K562 (cell line): ENCODE measurements around the gene MYO6. TPM values are rescaled to one million over a fixed set of nuclear protein-coding genes. Genes with fewer than 3 reads are reported as not detected.

Experiments used
- ATAC-seq: fragments of 200-7000 bp; cut with Tn5 transposase; 3 replicates; pipeline ENCODE4 v1.9.1; 2020; ENCODE audit warnings: moderate library complexity
- BruUV-seq: library from RNA; stranded (reverse); fragments of 400-500 nt; replicated peaks from 2 replicates; lab custom pipeline; 2021; lab: Mats Ljungman, UMichigan
- CTCF ChIA-PET: fragments of 300-600 bp; formaldehyde crosslinking; extraction: SDS; loops from one replicate; lab custom pipeline; 2021; ENCODE audit warnings: low intra/inter-chr PET ratio; lab: Yijun Ruan, JAX
- POLR2A ChIA-PET: fragments of 300-600, 350-650 bp; sonication (Branson Sonifier 250); formaldehyde crosslinking; extraction: SDS; loops from one replicate; lab custom pipeline; 2021; ENCODE audit warnings: antibody characterized with exemption, inconsistent platforms; lab: Yijun Ruan, JAX
- DNase-seq, 4 experiments: peaks; one replicate each; pipeline versions ENCODE4 v3.0.0 to v3.0.0-alpha.2; 2011 to 2018; ENCODE audit warnings: low spot score in 3 of 4, mixed read lengths in 3 of 4; ENCODE audit errors: extremely low read depth in 1 of 4
- FAIRE-seq: peaks from 2 replicates; lab custom pipeline; 2011; peaks lifted over from hg19 to GRCh38; lab: Jason Lieb, UNC
- H2AFZ ChIP-seq: 2 replicates; pipeline ENCODE4 v1.6.0; 2011; ENCODE audit warnings: low read depth, low read length, control low read depth, inconsistent platforms
- H3K27ac ChIP-seq: fragments of 200-600 bp; 3 replicates; pipeline ENCODE4 v1.8.0; 2011; ENCODE audit warnings: low read depth, mild to moderate bottlenecking, control low read depth, inconsistent platforms, low read length, moderate library complexity, mixed read lengths; ENCODE audit errors: extremely low read depth
- H3K27me3 ChIP-seq, 2 experiments: fragments of 300-600 bp in 1 of 2; 2 replicates in 1 of 2; 3 replicates in 1 of 2; pipeline versions ENCODE4 v1.6.0 to v1.8.0; 2011; ENCODE audit warnings: inconsistent platforms in 2 of 2, low read length in 2 of 2, mild to moderate bottlenecking in 1 of 2, mixed read lengths in 1 of 2, moderate library complexity in 1 of 2; ENCODE audit not compliant: control insufficient read depth in 2 of 2, insufficient read depth in 2 of 2
- H3K36me3 ChIP-seq: fragments of 300-600 bp; 3 replicates; pipeline ENCODE4 v1.8.0; 2011; ENCODE audit warnings: mild to moderate bottlenecking, low read length, inconsistent platforms; ENCODE audit not compliant: control insufficient read depth, insufficient read depth
- H3K4me1 ChIP-seq, 2 experiments: fragments of 200-600 bp in 1 of 2; replicated peaks in 1 of 2; 2 replicates in 1 of 2; 3 replicates in 1 of 2; pipeline versions ENCODE4 v1.5.1 to v1.8.0; 2011; ENCODE audit warnings: inconsistent platforms in 2 of 2, low read length in 2 of 2, mild to moderate bottlenecking in 1 of 2, mixed read lengths in 1 of 2, moderate library complexity in 1 of 2; ENCODE audit not compliant: control insufficient read depth in 2 of 2, insufficient read depth in 2 of 2
- H3K4me2 ChIP-seq: 2 replicates; pipeline ENCODE4 v1.6.1; 2011; ENCODE audit warnings: low read length, control low read depth, inconsistent platforms, mixed read lengths; ENCODE audit not compliant: insufficient read depth
- H3K4me3 ChIP-seq: fragments of 200-600 bp; sonication (generic), shearing (Covaris generic); 2 replicates; pipeline ENCODE4 v1.5.1; 2016; ENCODE audit warnings: control low read depth, inconsistent platforms
- H3K79me2 ChIP-seq: fragments of 200-600 bp; 3 replicates; pipeline ENCODE4 v1.8.0; 2011; ENCODE audit warnings: low read length, inconsistent platforms; ENCODE audit not compliant: control insufficient read depth, insufficient read depth
- H3K9ac ChIP-seq, 2 experiments: 2 replicates each; pipeline versions ENCODE4 v1.6.0 to v1.6.1; 2011; ENCODE audit warnings: low read depth in 2 of 2, low read length in 2 of 2, control low read depth in 1 of 2, inconsistent platforms in 1 of 2, mild to moderate bottlenecking in 1 of 2, mixed read lengths in 1 of 2; ENCODE audit not compliant: insufficient read depth in 1 of 2
- H3K9me1 ChIP-seq: one replicate; pipeline ENCODE4 v1.6.0; 2011; ENCODE audit warnings: inconsistent platforms, mild to moderate bottlenecking, low read length, moderate library complexity; ENCODE audit not compliant: control insufficient read depth, insufficient read depth
- H3K9me3 ChIP-seq: replicated peaks from 2 replicates; pipeline ENCODE4 v1.5.1; 2011; ENCODE audit warnings: low read depth, low read length, inconsistent platforms; ENCODE audit not compliant: control insufficient read depth, insufficient read depth
- H4K20me1 ChIP-seq: replicated peaks from 2 replicates; pipeline ENCODE4 v1.6.1; 2011; ENCODE audit warnings: low read length, inconsistent platforms, mixed read lengths; ENCODE audit not compliant: control insufficient read depth, insufficient read depth
- NCOR1 ChIP-seq: fragments of 450-650 bp; IDR thresholded peaks from 2 replicates; pipeline ENCODE4 v1.6.1; 2016; ENCODE audit warnings: mild to moderate bottlenecking, moderate library complexity
- NEUROD1 ChIP-seq: fragments of 150-350 bp; IDR thresholded peaks from 2 replicates; pipeline ENCODE4 v1.6.1; 2014; ENCODE audit warnings: borderline replicate concordance, low read length, low read depth; ENCODE audit not compliant: partially characterized antibody
- RAD51 ChIP-seq: fragments of 450-650 bp; IDR thresholded peaks from 2 replicates; pipeline ENCODE4 v1.7.1; 2016; ENCODE audit warnings: low read depth, mild to moderate bottlenecking, borderline replicate concordance
- SMARCC2 ChIP-seq: fragments of 450-650 bp; IDR thresholded peaks from 2 replicates; pipeline ENCODE4 v1.6.1; 2017; ENCODE audit warnings: antibody characterized with exemption, moderate library complexity, mild to moderate bottlenecking, low read depth
- THAP12 ChIP-seq: fragments of 250-450 bp; sonication (Bioruptor Pico); IDR thresholded peaks from 2 replicates; pipeline ENCODE4 v1.9.0; 2021; ENCODE audit warnings: mild to moderate bottlenecking, inconsistent platforms
- ZBTB43 ChIP-seq: sonication (generic); formaldehyde crosslinking; IDR thresholded peaks from 2 replicates; pipeline ENCODE4 v1.8.0; 2023; ENCODE audit warnings: mild to moderate bottlenecking, missing genetic modification reagents
- ZHX1 ChIP-seq: fragments of 150-350 bp; conservative IDR thresholded peaks from 2 replicates; pipeline ENCODE4 v1.6.1; 2014; ENCODE audit warnings: low read length
- ZNF696 ChIP-seq: fragments of 250-450 bp; sonication (Bioruptor Pico); conservative IDR thresholded peaks from 2 replicates; pipeline ENCODE4 v1.4.0; 2020; ENCODE audit warnings: mild to moderate bottlenecking, moderate library complexity
- WGBS: fragments of 100-300 bp; shearing (Covaris generic); methylation state at CpG from one replicate; pipeline ENCODE4 v1.1.6; 2016; ENCODE audit warnings: low coverage, mixed read lengths; ENCODE audit not compliant: insufficient coverage; ENCODE audit errors: missing lambda C conversion rate; 5-methylcytosine and 5-hydroxymethylcytosine counted together
- in situ Hi-C: fragments of 300-500 bp; cut with MboI; formaldehyde crosslinking; loops from 4 replicates; pipeline ENCODE4 v1.15.0; 2018; ENCODE audit warnings: inconsistent platforms, mixed read lengths
- intact Hi-C: fragments of 100-400 bp; cut with micrococcal nuclease; formaldehyde crosslinking; loops from 2 replicates; pipeline ENCODE4 v1.14.2; 2022
- polyA plus RNA-seq, 8 experiments: library from polyadenylated mRNA; depleted of rRNA in 4 of 8; stranded (reverse) in 5 of 8; unstranded in 3 of 8; fragments of >200 nt; fragmentation: Nextera tagmentation in 2 of 8; fragmentation: Illumina TruSeq in 1 of 8; extraction: Ambion mirVana in 2 of 8; extraction: Trizol in 1 of 8; gene quantifications; 2 replicates each; pipeline versions ENCODE4 v1.2.1 to v1.2.3, GENCODE V29; 2011 to 2014; ENCODE audit warnings: inconsistent platforms in 1 of 8, missing spikeins in 1 of 8
- total RNA-seq, 7 experiments: library from RNA; depleted of rRNA in 6 of 7; stranded (reverse); fragments of >200 nt in 6 of 7; fragmentation: Illumina TruSeq in 2 of 7; extraction: Trizol in 2 of 7; gene quantifications; 2 replicates each; pipeline versions ENCODE4 v1.2.1 to v1.2.3, GENCODE V29; 2011 to 2021; ENCODE audit warnings: low replicate concordance in 1 of 7
- TF ChIP-seq, protein P1 (sequence below): sonication (generic); formaldehyde crosslinking; IDR thresholded peaks from 2 replicates; pipeline ENCODE4 v1.8.1; 2023; ENCODE audit warnings: mild to moderate bottlenecking, missing genetic modification reagents

Gene MYO6
- total and polyA plus RNA-seq, 9 of the 15 experiments (the other 6 are each of a cell fraction or from before 2014, with no cell fraction given) = 1.3 to 5.5 (median 2.7) TPM

DNA sequence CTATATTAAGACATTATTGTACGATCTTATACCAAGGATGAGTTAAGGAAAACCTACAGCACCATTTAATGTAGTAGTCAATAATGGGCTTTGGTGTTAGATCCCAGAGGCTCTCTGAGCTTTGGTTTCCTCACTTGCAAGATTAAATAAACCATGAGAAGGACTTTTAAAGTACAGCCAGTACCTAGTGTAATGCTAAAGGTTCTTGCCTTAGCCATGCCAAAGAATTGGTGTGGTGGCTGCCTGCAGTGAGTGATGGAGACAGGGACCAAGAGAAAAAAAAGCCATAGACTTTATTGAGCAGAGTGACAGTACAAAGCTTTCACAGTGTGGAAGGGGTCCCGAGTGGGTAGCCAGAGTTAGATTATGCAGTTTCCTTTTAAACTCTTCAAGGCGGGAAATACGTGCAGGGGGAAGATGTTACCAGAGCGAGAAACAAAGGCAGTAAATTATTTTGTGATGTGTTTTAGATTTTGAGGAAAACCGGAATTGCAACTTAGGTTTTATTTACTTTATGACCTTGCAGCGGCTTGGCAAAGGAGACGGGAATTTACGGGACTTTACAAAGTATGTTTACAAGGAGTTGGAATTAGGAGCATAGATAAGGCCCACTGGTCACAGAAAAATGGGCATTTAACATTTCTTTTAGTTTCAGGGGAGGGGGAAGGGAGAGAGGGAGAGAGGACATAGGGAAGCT lies 100.4 kb downstream of the MYO6 start (continued):
- TF ChIP-seq, protein P1, sequence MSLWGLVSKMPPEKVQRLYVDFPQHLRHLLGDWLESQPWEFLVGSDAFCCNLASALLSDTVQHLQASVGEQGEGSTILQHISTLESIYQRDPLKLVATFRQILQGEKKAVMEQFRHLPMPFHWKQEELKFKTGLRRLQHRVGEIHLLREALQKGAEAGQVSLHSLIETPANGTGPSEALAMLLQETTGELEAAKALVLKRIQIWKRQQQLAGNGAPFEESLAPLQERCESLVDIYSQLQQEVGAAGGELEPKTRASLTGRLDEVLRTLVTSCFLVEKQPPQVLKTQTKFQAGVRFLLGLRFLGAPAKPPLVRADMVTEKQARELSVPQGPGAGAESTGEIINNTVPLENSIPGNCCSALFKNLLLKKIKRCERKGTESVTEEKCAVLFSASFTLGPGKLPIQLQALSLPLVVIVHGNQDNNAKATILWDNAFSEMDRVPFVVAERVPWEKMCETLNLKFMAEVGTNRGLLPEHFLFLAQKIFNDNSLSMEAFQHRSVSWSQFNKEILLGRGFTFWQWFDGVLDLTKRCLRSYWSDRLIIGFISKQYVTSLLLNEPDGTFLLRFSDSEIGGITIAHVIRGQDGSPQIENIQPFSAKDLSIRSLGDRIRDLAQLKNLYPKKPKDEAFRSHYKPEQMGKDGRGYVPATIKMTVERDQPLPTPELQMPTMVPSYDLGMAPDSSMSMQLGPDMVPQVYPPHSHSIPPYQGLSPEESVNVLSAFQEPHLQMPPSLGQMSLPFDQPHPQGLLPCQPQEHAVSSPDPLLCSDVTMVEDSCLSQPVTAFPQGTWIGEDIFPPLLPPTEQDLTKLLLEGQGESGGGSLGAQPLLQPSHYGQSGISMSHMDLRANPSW (CRISPR knock-in tag) = no peak
- TF ChIP-seq NCOR1 (no peak), NEUROD1 (no peak)

DNA sequence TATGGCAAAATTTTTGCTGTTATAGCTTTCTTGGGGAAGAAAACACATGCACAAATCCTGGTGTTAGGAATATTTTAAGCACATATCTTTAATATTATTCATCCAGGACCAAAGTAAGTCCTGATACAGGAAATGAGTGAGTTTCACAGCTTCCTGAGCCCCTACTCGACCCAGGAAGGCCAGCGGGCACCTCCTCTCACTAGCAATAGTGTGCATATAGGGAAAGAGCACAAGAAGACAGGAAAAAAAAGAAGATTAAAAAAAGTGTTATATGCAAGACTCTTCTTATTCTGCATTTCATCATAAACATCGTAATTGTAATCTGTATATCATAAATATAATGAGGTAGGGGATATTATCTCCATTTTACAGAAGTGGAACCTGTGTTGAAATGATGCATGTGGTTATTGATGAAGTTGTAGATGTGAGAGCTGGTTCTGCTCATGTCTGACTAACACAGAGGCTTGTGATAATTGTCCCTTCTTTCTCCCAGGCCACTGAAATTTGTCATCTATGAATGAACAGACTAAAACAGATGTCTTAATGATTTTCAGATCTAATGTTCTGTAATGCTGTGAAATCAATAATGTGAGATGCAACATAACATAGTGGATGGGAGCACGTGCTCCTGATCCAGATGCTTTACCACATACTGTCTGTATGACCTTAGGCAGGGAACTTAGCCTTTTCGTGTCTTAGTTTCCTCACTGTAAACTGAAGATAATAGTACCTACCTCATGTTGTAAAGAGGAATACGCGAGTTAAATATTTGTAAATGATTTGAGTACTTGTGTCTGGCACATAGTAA lies 101.2 kb downstream of the MYO6 start:
- ChIA-PET POLR2A (no interaction called here), CTCF (no interaction called here)
- Histone ChIP-seq H3K4me3 (no peak overlapping the region), H3K27ac (no peak overlapping the region), H4K20me1 (no peaks in the 10 kb centered on the region), H3K9ac (no peak overlapping the region), H2AFZ (no peak overlapping the region), H3K4me1 (no peaks in the 10 kb centered on the region), H3K9me1 (no peaks in the 10 kb centered on the region), H3K79me2 (no peaks in the 10 kb centered on the region), H3K4me2 (no peak overlapping the region), H3K27me3 (no peaks in the 10 kb centered on the region), H3K9me3 (no peaks in the 10 kb centered on the region), H3K36me3 (no peaks in the 10 kb centered on the region)
- DNase-seq (no peak), FAIRE-seq (no peak), ATAC-seq (no peak)
- intact Hi-C loops = loop anchor here (10.0 kb wide), 1 partner anchor 85 kb away; no protein-coding TSS in a partner anchor
- WGBS = 12% methylated on average over 7 of the region's 7 CpGs
- BruUV-seq = no TSS peak
- in situ Hi-C loops = no loop called here
- no peak for TF ChIP-seq ZHX1
- no peak for TF ChIP-seq SMARCC2
- no peak for TF ChIP-seq THAP12 (CRISPR knock-in tag)
- no peak for TF ChIP-seq ZBTB43
- no peak for TF ChIP-seq RAD51
- TF ChIP-seq ZNF696 (CRISPR knock-in tag) = no peak
